ENCODE data around the gene DUSP2. TPM values are rescaled to one million over a fixed set of nuclear protein-coding genes. Genes with fewer than 3 reads are reported as not detected.
"Not testable (repeated sequence)": the region's sequence is repeated elsewhere in the genome, so short reads cannot be mapped to it uniquely, and the experiment has no call there.

DUSP2 gene
- total RNA-seq, 4 donors from 2014 or later, result 2.7 to 28.1 (median 5.6) TPM

- no peaks in the 10 kb centered on the region for H3K9me3 ChIP-seq
- no peaks in the 10 kb centered on the region for H3K36me3 ChIP-seq
- H3K4me1 ChIP-seq, result peaks cover 0 to 17% (median 11%) of the 10 kb centered on the region in 4 donors
- no peak for DNase-seq
- H3K4me3 ChIP-seq, result no peak overlapping the region
- no peak for TF ChIP-seq POLR2A (IDR thresholded peaks at IDR 0.05)
- TF ChIP-seq, protein P1, sequence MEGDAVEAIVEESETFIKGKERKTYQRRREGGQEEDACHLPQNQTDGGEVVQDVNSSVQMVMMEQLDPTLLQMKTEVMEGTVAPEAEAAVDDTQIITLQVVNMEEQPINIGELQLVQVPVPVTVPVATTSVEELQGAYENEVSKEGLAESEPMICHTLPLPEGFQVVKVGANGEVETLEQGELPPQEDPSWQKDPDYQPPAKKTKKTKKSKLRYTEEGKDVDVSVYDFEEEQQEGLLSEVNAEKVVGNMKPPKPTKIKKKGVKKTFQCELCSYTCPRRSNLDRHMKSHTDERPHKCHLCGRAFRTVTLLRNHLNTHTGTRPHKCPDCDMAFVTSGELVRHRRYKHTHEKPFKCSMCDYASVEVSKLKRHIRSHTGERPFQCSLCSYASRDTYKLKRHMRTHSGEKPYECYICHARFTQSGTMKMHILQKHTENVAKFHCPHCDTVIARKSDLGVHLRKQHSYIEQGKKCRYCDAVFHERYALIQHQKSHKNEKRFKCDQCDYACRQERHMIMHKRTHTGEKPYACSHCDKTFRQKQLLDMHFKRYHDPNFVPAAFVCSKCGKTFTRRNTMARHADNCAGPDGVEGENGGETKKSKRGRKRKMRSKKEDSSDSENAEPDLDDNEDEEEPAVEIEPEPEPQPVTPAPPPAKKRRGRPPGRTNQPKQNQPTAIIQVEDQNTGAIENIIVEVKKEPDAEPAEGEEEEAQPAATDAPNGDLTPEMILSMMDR (IDR thresholded peaks at IDR 0.05), result no peak
- no peaks in the 10 kb centered on the region for H3K27me3 ChIP-seq
- no peak overlapping the region for H3K27ac ChIP-seq
Measured at GRCh38 chr2:96167407-96168013, 22.3 kb upstream of the DUSP2 start.

DNA sequence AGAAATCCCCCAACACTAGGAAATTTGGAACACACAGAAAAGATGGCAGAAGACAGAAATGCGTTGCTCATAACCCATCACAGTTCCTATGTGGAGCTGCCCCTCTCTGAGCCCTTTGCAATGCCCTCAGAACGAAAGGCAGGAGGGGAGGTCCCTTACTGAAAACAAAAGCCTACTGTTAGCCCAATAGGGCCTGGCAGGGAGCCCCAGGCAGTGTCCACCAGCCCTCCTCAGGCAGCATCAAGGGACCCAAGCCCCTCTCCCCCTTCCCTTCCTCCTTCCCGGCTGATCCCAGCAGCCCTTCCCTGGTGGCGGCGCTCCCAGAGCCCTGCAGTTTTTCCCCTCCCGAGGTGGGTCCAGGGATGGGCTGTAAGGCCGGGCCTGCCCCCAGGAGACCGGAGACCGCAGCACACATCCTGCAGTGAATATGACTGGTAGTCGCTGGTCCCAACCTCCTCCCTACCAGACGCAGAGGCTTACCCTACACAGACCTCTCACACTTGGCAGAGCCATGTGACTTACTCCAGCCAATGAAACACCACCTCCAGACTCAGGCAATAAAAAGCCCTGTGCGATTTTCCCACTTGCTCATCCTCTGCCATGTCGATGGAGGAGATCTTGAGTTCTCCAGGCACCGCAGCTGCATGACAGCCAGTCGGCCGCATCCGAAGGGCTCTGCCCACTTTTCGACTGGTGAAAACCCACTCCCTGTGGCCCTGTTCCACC is 19.4 kb upstream of the DUSP2 start:
- no peak for TF ChIP-seq POLR2A (IDR thresholded peaks at IDR 0.05)
- TF ChIP-seq, protein P1 (IDR thresholded peaks at IDR 0.05), result peak in 1 of 6 experiments; percentile 7
- Histone ChIP-seq H3K36me3 (no peaks in the 10 kb centered on the region), H3K27me3 (no peaks in the 10 kb centered on the region), H3K27ac (peak overlapping the region; percentile 73 to 89 (median 78)), H3K4me3 (peak overlapping the region in 2 of 4 donors; percentile 5 to 25), H3K9me3 (no peaks in the 10 kb centered on the region), H3K4me1 (peaks cover 0 to 19% (median 13%) of the 10 kb centered on the region in 4 donors)
- peak in 2 of 3 donors; percentile 85 to 86 for DNase-seq

DNA sequence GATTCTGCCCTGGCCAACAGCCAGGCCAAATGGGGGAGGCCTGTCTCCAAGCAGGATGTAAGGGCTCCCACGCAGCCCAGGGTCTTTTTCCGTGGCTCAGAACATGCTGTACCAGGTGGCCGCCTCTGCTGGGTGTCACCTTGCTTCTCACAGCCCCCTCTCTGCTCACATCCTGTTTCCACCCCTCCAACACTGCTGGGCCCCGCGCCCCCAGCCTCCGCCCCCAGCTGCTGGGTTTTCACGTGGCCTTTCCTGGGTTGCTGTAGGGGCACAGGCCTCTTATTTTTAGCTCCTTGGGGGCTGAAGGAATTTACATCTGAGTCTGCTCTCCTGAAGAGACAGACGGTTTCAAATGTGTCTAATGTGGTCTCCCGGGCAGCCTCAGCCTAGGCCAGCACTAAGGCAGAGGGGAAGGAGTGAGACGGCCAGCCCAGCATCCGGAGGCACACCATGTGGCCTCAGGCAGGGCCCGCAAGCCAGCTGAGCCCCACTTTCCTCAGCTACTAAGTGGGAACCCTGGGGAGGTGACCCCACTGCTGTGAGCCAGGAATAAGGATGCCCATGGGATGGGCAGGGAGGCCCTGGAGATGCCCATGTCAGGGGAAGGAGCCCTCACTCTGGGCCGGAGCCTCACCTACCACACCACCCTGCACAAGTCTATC is 18.7 kb upstream of the DUSP2 start:
- peak in 2 of 3 donors; percentile 88 to 93 for DNase-seq
- no peaks in the 10 kb centered on the region for H3K27me3 ChIP-seq
- H3K9me3 ChIP-seq, result no peaks in the 10 kb centered on the region
- no peak for TF ChIP-seq POLR2A (IDR thresholded peaks at IDR 0.05)
- TF ChIP-seq, protein P1 (IDR thresholded peaks at IDR 0.05), result no peak
- peaks cover 0 to 22% (median 14%) of the 10 kb centered on the region in 4 donors for H3K4me1 ChIP-seq
- H3K4me3 ChIP-seq, result peak overlapping the region in 2 of 4 donors; percentile 5 to 25
- no peaks in the 10 kb centered on the region for H3K36me3 ChIP-seq
- peak overlapping the region; percentile 73 to 89 (median 78) for H3K27ac ChIP-seq

DNA sequence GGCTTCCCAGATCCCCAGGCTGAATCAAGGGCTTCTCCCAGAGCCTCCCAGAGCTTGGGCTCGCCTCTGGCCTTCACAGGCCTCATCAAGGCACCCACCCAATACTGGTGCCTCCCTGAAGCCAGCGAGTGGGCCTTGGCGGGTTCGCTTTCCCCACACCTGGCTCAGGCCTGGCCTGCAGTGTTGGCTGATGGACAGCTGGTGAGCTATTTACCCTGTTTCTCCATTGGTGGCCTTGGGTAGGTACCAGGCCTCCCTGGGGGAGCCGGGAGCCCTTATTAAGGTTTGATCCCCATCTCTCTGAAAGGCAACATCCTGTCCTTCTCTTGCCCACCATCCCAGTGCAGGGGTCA is 18.2 kb upstream of the DUSP2 start:
- Histone ChIP-seq H3K9me3 (no peaks in the 10 kb centered on the region), H3K4me3 (peak overlapping the region in 1 of 4 donors; percentile 25), H3K27ac (peak overlapping the region; percentile 73 to 89 (median 78)), H3K36me3 (no peaks in the 10 kb centered on the region), H3K4me1 (peaks cover 0 to 27% (median 14%) of the 10 kb centered on the region in 4 donors), H3K27me3 (no peaks in the 10 kb centered on the region)
- TF ChIP-seq, protein P1 (IDR thresholded peaks at IDR 0.05), result no peak
- no peak for TF ChIP-seq POLR2A (IDR thresholded peaks at IDR 0.05)
- no peak for DNase-seq

DNA sequence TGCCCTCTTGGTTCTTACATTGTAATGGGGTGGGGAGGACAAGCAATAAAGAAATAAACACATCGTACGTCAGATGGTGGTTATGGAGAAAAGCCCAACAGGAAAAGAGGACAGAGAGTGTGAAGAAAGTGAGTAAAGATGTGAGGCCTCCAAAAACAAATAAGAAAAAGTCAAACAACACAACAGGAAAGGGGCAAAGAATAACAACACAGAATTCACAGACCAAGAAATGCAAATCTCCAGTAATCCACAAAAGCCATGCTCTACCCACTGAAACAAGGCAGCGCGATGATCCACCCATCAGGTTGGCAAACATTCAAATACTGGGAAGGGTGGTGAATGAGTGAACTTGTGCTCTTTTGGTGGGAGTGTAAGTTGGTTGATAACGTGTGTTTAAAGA is 16.7 kb upstream of the DUSP2 start:
- H3K27ac ChIP-seq, result peak overlapping the region; percentile 8 to 89 (median 66)
- TF ChIP-seq, protein P1 (IDR thresholded peaks at IDR 0.05), result no peak
- no peak for TF ChIP-seq POLR2A (IDR thresholded peaks at IDR 0.05)
- no peak for DNase-seq

DNA sequence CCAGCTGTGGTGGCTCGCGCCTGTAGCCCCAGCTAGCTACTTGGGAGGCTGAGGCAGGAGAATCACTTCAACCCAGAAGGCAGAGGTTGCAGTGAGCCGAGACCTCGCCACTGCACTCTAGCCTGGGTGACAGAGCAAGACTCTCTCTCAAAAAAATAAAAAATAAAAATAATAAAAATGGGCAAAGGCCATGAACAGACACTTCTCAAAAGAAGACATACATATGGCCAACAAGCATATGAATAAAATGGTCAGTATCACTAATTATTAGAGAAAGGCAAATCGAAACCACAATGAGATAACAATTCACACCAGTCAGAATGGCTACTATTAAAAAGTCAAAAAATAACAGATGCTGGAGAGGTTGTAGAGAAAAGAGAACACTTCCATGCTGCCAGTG is 15.1 kb upstream of the DUSP2 start:
- not testable (repeated sequence) for H3K9me3 ChIP-seq, H3K36me3 ChIP-seq, H3K27me3 ChIP-seq, H3K4me3 ChIP-seq, DNase-seq
- H3K4me1 ChIP-seq, result peaks cover 0 to 45% (median 18%) of the 10 kb centered on the region in 4 donors
- peak overlapping the region in 1 of 4 donors; percentile 77 for H3K27ac ChIP-seq

More for the DNA sequence above, 16.7 kb upstream of the DUSP2 start:
- Histone ChIP-seq H3K4me3 (no peak overlapping the region), H3K36me3 (no peaks in the 10 kb centered on the region), H3K4me1 (peaks cover 0 to 42% (median 17%) of the 10 kb centered on the region in 4 donors), H3K27me3 (no peaks in the 10 kb centered on the region), H3K9me3 (no peaks in the 10 kb centered on the region)

Data from Peyer's patch (tissue), 4 donors.